Upper lobe of left lung (tissue), 6 donors: Measurements from ENCODE around the gene TMEM37. TPM values are rescaled to one million over a fixed set of nuclear protein-coding genes. Genes with fewer than 3 reads are reported as not detected.
A peak's percentile ranks its signal among the peaks of the same experiment; 100 is the strongest.

Experiments
- ATAC-seq, 2 donors: fragments of 200-7000 bp; cut with Tn5 transposase; one replicate each; pipeline ENCODE4 v1.9.1; 2022; ENCODE audit warnings: mild to moderate bottlenecking in 2 of 2, moderate library complexity in 2 of 2; ENCODE audit not compliant: low FRiP score in 2 of 2
- DNase-seq, 2 donors: peaks; one replicate each; pipeline ENCODE4 v3.0.0-alpha.2; 2019 to 2020
- H3K27ac ChIP-seq, 4 donors: fragments of 200-600 bp; sonication (generic); one replicate each; pipeline ENCODE4 v1.5.1; 2016 to 2019
- H3K27me3 ChIP-seq, 4 donors: fragments of 200-600 bp; sonication (generic); one replicate each; pipeline ENCODE4 v1.5.1; 2017 to 2019
- H3K36me3 ChIP-seq, 4 donors: fragments of 200-600 bp; sonication (generic); one replicate each; pipeline ENCODE4 v1.5.1; 2016 to 2019
- H3K4me1 ChIP-seq, 4 donors: fragments of 200-600 bp; sonication (generic); one replicate each; pipeline ENCODE4 v1.5.1; 2018 to 2019
- H3K4me3 ChIP-seq, 4 donors: fragments of 200-600 bp; sonication (generic); one replicate each; pipeline ENCODE4 v1.5.1; 2017 to 2019; ENCODE audit warnings: mild to moderate bottlenecking in 2 of 4, moderate library complexity in 1 of 4
- H3K9me3 ChIP-seq, 4 donors: fragments of 200-600 bp; sonication (generic); one replicate each; pipeline ENCODE4 v1.5.1; 2018 to 2019
- EP300 ChIP-seq, 4 donors: sonication (generic); formaldehyde crosslinking; IDR thresholded peaks; one replicate each; pipeline ENCODE4 v1.5.1; 2017; ENCODE audit warnings: antibody characterized with exemption in 4 of 4, control low read depth in 2 of 4
- POLR2A ChIP-seq, 4 donors: fragments of 450-650 bp; IDR thresholded peaks; one replicate each; pipeline ENCODE4 v1.5.1; 2016 to 2017; ENCODE audit warnings: antibody characterized with exemption in 4 of 4, mild to moderate bottlenecking in 2 of 4
- POLR2AphosphoS5 ChIP-seq, 2 donors: sonication (generic); formaldehyde crosslinking; IDR thresholded peaks; one replicate each; pipeline ENCODE4 v1.5.1; 2017; ENCODE audit warnings: antibody characterized with exemption in 2 of 2
- WGBS, 2 donors: methylation state at CpG; one replicate each; pipeline ENCODE4 v1.1.5; 2017 to 2018; 5-methylcytosine and 5-hydroxymethylcytosine counted together
- total RNA-seq, 6 donors: library from RNA; depleted of rRNA in 4 of 6; stranded (reverse); fragments of >200 nt in 4 of 6; gene quantifications; one replicate each; pipeline versions ENCODE4 v1.1.0 to v1.2.1, GENCODE V29; 2016 to 2021
- TF ChIP-seq, protein P1 (sequence below), 6 experiments: fragments of 450-650 bp in 4 of 6; fragments of 200-600 bp in 2 of 6; sonication (generic) in 2 of 6; IDR thresholded peaks; one replicate each; pipeline ENCODE4 v1.5.1; 2016 to 2019; ENCODE audit warnings: antibody characterized with exemption in 6 of 6
- donor health status: DM: no; HTN: no; CAD: no; lungs with moderate emphysema.
- donor health status: DM: no; HTN: yes; CAD: no; lungs with severe emphysema.

TMEM37 gene, protein sequence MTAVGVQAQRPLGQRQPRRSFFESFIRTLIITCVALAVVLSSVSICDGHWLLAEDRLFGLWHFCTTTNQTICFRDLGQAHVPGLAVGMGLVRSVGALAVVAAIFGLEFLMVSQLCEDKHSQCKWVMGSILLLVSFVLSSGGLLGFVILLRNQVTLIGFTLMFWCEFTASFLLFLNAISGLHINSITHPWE
- total RNA-seq = 10 to 100 TPM in 5 of 6 donors, 1 to 10 TPM in 1; 9.3 to 28.5 (median 14.5) TPM

DNA sequence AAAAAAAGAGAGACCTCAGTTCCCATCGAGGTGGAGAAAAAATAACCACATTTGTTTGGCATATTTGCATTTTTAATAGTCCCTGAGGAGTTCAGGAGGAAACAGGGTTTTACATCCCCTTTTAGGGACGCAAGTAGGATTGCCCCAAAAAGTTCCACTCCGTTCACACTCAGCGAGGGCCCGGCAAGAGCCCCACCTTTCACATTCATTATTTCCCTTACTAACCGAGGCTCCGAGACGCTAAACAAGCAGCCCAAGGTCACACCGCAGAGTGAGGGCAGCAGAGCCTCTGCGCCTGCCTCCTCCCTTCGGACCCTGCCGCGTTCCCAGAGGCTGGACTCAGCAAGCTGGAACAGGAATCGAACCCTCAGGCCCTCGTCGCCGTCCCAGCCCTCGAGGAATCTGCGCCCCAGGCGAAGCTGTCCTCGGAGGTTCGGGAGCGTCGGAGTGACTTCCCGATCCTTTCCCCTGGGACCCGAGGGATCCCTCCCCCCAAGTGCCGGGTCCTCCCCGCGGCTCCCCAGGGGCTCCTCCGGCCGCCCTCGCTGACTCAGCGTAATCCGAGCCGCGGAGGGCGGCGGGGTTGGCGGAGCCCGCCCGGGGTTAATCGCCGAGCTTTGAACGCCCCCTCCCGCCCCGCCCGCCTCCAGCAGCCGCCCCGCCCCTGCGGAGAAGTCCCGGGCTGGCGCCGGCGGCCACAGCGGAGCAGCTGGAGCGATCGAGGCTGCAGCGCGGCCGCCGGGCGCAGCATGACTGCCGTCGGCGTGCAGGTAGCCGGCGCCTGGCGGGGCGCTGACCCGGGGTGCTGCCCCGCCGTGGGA, at the start of gene TMEM37:
Gene TMEM37, plus strand, starts transcription at position 700 of the 821 bp plus-strand sequence. Its CDS starts 50 bp downstream, at position 750.
- WGBS, 2 donors = 4 to 14% methylated on average over 8 to 67 of the region's 72 CpGs
- no peaks in the 10 kb centered on the region for H3K9me3 ChIP-seq
- ATAC-seq (peak; percentile 38 to 86), DNase-seq (peak; percentile 78 to 94)
- peak within 1 kb of the TSS; percentile 75 to 90 (median 89) for H3K27ac ChIP-seq
- no peaks in the 10 kb centered on the region for H3K36me3 ChIP-seq
- H3K4me3 ChIP-seq = peak within 1 kb of the TSS; percentile 59 to 87 (median 75)
- no peaks in the 10 kb centered on the region for H3K27me3 ChIP-seq
- peak in 1 of 4 donors; percentile 64 for TF ChIP-seq POLR2A (IDR thresholded peaks at IDR 0.05)
- no peak for TF ChIP-seq EP300 (IDR thresholded peaks at IDR 0.05)
- peak; percentile 15 to 51 for TF ChIP-seq POLR2AphosphoS5 (IDR thresholded peaks at IDR 0.05)
- H3K4me1 ChIP-seq = peaks cover 68 to 99% (median 89%) of the 10 kb centered on the region in 4 donors

- Histone ChIP-seq H3K9me3 (no peaks in the 10 kb centered on the region), H3K36me3 (no peaks in the 10 kb centered on the region), H3K27ac (no peak overlapping the region), H3K4me1 (peaks cover 6 to 14% (median 10%) of the 10 kb centered on the region in 4 donors), H3K4me3 (no peak overlapping the region), H3K27me3 (no peaks in the 10 kb centered on the region)
- WGBS, 2 donors = 42 to 64% methylated on average over 6 of the region's 6 CpGs
- TF ChIP-seq POLR2AphosphoS5 (IDR thresholded peaks at IDR 0.05) = no peak
- no peak for TF ChIP-seq EP300 (IDR thresholded peaks at IDR 0.05)
- TF ChIP-seq, protein P1, sequence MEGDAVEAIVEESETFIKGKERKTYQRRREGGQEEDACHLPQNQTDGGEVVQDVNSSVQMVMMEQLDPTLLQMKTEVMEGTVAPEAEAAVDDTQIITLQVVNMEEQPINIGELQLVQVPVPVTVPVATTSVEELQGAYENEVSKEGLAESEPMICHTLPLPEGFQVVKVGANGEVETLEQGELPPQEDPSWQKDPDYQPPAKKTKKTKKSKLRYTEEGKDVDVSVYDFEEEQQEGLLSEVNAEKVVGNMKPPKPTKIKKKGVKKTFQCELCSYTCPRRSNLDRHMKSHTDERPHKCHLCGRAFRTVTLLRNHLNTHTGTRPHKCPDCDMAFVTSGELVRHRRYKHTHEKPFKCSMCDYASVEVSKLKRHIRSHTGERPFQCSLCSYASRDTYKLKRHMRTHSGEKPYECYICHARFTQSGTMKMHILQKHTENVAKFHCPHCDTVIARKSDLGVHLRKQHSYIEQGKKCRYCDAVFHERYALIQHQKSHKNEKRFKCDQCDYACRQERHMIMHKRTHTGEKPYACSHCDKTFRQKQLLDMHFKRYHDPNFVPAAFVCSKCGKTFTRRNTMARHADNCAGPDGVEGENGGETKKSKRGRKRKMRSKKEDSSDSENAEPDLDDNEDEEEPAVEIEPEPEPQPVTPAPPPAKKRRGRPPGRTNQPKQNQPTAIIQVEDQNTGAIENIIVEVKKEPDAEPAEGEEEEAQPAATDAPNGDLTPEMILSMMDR (IDR thresholded peaks at IDR 0.05) = no peak
- TF ChIP-seq POLR2A (IDR thresholded peaks at IDR 0.05) = no peak
- ATAC-seq (no peak), DNase-seq (no peak)
These were observed 48.1 kb upstream of the TMEM37 start for GRCh38 chr2:119383410-119384140.

DNA sequence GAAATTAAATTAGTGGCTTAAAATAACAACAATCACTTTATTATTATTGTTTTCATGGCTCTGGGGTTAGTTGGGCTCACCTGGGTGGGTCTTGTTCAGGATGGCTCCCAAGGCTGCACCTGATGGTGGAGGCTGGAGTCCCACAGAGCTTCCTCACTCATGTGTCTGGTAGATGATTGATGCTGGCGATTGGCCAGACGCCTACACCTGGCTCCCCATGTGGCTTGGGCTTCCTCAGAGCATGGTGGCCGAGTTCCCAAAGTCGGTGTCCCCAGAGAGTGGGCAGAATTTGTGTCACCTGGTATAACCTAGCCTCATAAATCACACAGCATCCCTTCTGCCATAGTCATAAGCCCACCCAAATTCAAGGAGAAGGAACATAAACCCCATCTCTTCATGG, 46.7 kb upstream of the TMEM37 start:
- no peak for ATAC-seq
- DNase-seq = no peak
- 80 to 83% methylated on average over 4 of the region's 4 CpGs for WGBS, 2 donors

GRCh38 chr2:119385466-119385865, 46.2 kb upstream of the TMEM37 start:
- DNase-seq (no peak), ATAC-seq (no peak)
- TF ChIP-seq POLR2A (IDR thresholded peaks at IDR 0.05) = no peak
- TF ChIP-seq EP300 (IDR thresholded peaks at IDR 0.05) = no peak
- TF ChIP-seq, protein P1 (IDR thresholded peaks at IDR 0.05) = no peak
- no peak for TF ChIP-seq POLR2AphosphoS5 (IDR thresholded peaks at IDR 0.05)
- Histone ChIP-seq H3K27ac (no peak overlapping the region), H3K4me1 (peaks cover 18 to 27% (median 21%) of the 10 kb centered on the region in 4 donors), H3K36me3 (no peaks in the 10 kb centered on the region), H3K27me3 (no peaks in the 10 kb centered on the region), H3K4me3 (no peak overlapping the region), H3K9me3 (no peaks in the 10 kb centered on the region)
- 72 to 82% methylated on average over 3 of the region's 3 CpGs for WGBS, 2 donors

More for the DNA sequence above, 46.7 kb upstream of the TMEM37 start:
- Histone ChIP-seq H3K27ac (no peak overlapping the region), H3K27me3 (no peaks in the 10 kb centered on the region), H3K9me3 (no peaks in the 10 kb centered on the region), H3K36me3 (no peaks in the 10 kb centered on the region), H3K4me1 (peaks cover 17 to 24% (median 19%) of the 10 kb centered on the region in 4 donors), H3K4me3 (no peak overlapping the region)
- no peak for TF ChIP-seq POLR2AphosphoS5 (IDR thresholded peaks at IDR 0.05)
- TF ChIP-seq, protein P1 (IDR thresholded peaks at IDR 0.05) = no peak
- TF ChIP-seq POLR2A (IDR thresholded peaks at IDR 0.05) = no peak
- no peak for TF ChIP-seq EP300 (IDR thresholded peaks at IDR 0.05)
